NCI-H1105 (cell line): Measurements from ENCODE around the gene ZNF445.
"Not testable (repeated sequence)": the region's sequence is repeated elsewhere in the genome, so short reads cannot be mapped to it uniquely, and the experiment has no call there.

Experiments used
- DNase-seq: peaks from one replicate; lab custom pipeline; 2025; lab: John Stamatoyannopoulos, UW

ZNF445 gene

GRCh38 chr3:44477312-44478030, at the start of gene ZNF445:
ZNF445 (minus strand) TSS chr3:44477670; CDS start chr3:44455549, 22,121 bp downstream.
- DNase-seq, result peak; percentile 42

- no peak for DNase-seq
Measured at GRCh38 chr3:44525060-44525459, 47.6 kb upstream of the ZNF445 start.

- DNase-seq, result no peak
Measured at GRCh38 chr3:44522494-44522933, 45.0 kb upstream of the ZNF445 start.

DNA sequence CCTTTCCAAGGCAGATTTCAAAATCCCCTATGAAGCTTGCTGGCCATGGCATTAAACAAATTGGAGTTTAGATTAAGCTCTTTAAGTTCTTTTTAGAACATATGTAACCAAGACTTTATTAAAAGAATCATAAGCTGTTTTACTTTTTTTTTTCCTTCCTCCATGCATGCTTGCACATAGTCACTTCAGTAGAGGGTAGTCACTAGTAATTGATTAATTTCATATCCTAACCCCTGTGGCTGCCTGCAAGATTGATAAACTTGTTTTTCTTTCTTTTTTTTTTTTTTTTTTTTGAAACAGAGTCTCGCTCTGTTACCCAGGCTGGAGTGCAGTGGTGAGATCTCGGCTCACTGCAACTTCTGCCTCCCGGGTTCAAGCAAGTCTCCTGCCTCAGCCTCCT, 44.3 kb upstream of the ZNF445 start:
- DNase-seq, result no peak

- DNase-seq, result no peak
Measured at GRCh38 chr3:44518782-44519156, 41.3 kb upstream of the ZNF445 start.

GRCh38 chr3:44516230-44516629, 38.8 kb upstream of the ZNF445 start:
- DNase-seq, result no peak

GRCh38 chr3:44513513-44513912, 36.0 kb upstream of the ZNF445 start:
- no peak for DNase-seq

DNA sequence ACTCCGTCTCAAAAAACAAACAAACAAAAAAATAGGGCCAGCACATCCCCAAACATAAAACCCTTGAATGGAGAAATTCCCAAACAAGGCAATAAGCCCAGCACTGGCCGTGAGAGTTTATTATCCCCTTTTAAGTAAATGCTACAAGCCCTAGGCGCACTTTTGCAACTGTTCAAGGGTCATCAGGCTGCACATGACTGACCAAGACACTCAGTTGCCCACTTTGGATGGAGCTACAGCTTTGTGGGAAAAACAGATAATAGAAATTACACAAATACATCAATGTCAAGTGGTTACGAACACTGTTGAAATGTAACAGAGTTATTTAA, 33.7 kb upstream of the ZNF445 start:
- no peak for DNase-seq

- DNase-seq, result no peak
Measured at GRCh38 chr3:44510000-44510368, 32.5 kb upstream of the ZNF445 start.

GRCh38 chr3:44509393-44509921, 32.0 kb upstream of the ZNF445 start:
- DNase-seq, result no peak

- DNase-seq, result no peak
Measured at GRCh38 chr3:44506961-44507360, 29.5 kb upstream of the ZNF445 start.

DNA sequence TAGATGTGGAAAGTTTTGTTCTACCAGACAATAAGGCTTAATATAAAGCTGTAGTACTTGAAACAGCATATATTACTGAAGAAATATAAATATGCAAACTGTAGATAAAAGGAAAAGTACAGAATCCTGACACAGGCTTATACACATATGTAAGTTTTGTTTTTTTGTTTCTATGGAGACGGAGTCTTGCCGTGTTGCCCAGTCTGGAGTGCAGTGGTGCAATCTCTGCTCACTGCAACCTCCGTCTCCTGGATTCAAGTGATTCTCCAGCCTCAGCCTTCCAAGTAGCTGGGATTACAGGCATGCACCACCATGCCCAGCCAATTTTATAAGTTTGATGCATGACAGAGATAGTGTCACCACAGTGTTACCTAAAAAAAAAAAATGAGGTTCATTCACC, 29.1 kb upstream of the ZNF445 start:
- DNase-seq, result no peak

DNA sequence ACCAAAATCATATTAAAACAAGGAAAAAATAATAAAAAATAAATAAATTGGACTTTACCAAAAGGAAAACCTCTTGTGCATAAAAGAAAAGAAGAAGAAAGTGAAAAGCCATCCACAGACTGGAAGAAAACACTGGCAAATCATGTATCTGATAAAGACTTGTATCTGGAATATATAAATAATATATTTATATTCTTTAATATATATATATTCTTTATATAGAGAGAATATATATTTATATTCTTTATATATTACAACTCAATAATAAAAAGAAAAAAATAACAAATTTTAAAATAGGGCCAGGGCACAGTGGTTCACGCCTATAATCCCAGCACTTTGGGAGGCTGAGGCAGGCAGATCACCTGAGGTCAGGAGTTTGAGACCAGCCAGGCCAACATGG, 27.1 kb upstream of the ZNF445 start:
- no peak for DNase-seq

DNA sequence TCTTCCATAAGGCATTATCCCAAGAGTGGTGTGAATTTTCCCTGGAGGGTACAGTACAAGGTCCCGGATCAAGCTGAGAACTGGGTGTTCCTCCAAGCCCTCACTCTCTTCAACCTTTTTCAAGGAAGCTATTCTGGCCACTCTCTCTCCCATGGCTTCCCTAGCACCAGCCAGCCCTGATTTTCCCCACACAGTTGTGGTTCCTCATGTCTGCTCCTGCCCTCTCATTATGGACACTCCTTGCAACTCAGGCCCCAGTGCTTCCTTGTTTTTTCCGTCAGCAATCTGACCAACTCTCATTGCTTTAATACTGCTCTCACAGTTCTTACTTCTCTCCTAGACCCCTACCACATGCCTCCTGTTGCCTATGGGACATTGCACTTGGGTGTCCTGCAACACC, 25.7 kb upstream of the ZNF445 start:
- DNase-seq, result not testable (repeated sequence)

DNA sequence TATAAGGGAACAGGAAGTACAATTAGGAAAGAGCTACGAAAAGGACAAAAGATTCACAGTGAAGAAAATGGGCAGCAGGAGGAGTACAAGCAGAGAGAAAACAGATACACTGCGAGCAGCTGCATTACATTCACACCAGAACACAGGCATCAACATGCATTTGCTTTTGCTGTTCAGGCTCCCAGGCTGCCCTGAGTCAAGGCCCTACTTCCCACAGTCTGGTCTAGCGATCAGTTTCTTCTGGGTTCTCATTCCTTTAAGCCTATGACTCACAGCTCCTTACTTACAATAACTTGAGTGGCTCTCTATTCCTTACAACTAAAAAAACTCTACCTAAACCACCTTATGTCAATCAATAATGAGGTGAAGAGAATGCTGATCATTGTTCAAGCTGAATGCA, 24.5 kb upstream of the ZNF445 start:
- no peak for DNase-seq

- DNase-seq, result not testable (repeated sequence)
Measured at GRCh38 chr3:44499899-44500168, 22.4 kb upstream of the ZNF445 start.

DNA sequence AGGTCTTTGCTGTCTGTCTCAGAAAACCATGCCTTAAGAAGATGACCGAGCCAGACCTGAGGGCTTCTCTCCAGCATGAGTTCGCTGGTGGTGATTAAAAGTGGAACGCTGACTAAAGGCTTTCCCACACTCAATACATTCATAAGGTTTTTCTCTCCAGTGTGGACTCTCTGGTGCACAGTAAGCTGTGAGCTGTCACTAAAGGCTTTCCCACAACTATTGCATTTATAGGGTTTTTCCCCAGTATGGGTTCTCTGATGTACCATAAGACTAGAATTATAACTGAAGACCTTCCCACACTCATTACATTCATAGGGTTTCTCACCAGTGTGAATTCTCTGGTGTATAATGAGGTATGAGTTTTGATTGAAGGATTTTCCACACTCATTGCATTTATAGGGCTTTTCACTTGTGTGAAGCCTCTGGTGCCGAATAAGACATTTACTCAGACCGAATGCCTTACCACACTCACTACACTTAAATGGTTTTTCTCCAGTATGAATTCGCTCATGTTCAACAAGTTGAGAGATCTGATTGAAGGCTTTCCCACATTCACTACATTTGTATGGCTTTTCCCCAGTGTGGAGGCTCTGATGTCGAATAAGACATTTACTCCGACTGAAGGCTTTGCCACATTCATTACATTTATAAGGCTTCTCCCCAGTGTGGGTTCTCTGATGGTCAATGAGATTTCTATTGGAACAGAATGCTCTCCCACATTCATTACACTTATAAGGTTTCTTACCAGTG, 21.9 kb upstream of the ZNF445 start:
- no peak for DNase-seq

DNA sequence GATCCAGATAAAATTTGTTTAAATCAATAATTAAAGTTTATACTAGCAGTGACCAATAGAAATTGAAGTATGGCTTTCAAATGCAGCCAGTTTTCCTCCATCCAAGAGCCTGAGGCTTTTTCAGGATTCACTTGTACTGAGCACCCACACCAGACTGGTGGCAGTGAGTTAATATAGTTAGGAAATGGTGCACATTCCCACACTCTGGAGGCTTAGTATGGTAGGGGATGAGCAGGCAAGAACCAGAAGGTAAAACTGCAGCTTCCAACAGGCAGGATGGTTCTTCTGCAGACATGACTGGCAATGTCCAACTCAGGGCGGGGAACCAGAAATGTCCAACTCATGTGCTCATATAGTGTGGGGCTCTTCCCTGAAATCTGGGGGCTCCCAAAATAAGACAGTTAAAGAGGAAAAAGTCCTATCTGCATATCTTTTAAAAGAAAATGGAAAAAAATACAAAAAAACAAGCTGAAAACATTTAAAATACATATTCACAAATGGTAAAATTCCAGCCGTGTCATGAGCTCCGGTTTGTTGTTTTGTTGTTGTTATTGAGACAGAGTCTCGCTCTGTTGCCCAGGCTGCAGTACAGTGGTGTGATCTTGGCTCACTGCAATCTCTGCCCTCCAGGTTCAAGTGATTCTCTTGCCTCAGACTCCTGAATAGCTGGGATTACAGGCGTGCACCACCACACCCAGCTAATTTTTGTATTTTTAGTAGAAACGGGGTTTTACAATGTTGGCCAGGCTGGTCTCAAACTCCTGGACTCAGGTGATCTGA, 18.4 kb upstream of the ZNF445 start:
- DNase-seq, result no peak

DNA sequence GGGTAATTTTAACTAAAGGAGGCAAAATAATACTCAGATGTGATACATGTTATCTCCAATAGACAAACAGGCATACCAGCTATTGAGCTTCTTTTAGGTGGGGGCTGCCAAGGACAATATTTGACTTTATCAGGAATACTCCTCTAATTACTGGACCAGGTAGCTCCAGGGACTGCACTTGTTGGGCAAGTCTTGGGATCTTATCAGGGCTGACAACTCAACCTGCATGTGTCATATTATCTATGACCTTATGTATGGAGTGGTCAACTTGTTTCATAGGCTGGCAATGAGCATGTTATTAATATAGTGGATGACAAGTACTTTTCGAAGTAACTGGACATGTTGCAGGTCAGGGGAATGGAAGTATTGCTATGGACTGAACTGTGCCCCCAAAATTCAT, 15.0 kb upstream of the ZNF445 start:
- no peak for DNase-seq

GRCh38 chr3:44482721-44483120, 5.3 kb upstream of the ZNF445 start:
- DNase-seq, result no peak

DNA sequence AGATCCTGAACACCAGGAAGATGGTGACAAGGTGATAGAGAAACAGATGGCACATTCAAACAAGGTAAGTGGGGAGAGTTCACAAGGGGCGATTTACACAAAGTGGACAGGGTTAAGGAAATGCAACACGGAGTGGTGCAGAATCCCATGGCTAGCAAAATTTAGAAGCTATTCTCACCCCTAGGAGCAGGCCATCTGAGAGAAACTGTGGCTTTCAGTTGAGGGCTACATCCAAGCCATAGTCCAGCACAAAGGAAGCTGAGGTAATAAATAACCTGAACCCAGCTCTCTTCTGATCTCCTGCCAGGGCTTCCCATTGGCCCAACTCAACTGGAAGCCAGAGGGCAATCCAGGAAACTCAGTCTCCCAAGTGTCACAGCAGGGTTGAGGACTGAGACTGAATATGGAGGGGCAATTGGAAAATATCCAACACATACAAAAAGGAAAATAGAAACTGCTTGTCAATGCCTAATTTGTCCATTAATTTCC, 1.2 kb upstream of the ZNF445 start:
- no peak for DNase-seq

GRCh38 chr3:44478055-44478468, 592 bp upstream of the ZNF445 start:
- no peak for DNase-seq

DNA sequence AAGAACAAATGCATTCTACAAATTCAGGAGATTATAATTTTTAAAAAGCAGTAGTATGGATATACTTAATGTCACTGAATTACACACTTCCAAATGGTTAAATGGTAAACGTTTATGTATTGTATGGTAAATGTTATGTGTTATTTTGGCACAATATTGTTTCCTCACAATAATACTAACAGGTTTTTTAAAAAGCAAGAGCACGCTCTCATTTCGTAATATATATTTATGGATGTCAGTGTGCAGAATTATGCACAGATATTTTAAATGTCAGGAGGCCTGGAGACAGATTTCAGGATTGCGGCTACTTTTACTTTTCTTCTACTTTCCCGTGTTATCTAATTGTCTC, 533 bp downstream of the ZNF445 start:
- DNase-seq, result no peak
